ENCODE measurements around the gene TNIP2. TPM values are rescaled to one million over a fixed set of nuclear protein-coding genes. Genes with fewer than 3 reads are reported as not detected.
"Not testable (repeated sequence)": the region's sequence is repeated elsewhere in the genome, so short reads cannot be mapped to it uniquely, and the experiment has no call there.

TNIP2 gene
- total RNA-seq, 2 donors from 2014 or later = 43.6 to 61.3 TPM

DNA sequence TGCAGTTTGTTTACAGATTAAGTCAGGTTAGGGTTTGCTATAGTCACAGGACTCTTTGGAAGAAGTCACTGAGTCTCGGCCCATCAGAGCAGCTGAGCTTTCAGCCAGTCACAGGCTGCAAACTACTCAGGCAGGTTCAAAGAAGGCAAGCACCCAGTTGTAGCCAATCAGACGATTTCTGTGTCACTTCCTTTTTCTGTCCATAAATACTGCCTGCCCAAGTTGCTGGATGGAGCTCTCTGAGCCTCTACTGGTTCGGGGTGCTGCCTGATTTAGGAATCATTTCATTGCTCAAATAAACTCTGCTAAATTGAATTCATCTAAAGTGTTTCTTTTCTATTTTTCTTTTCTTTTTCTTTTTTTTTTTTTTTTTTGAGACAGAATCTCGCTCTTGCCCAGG is 29.5 kb upstream of the TNIP2 start:
- Histone ChIP-seq H3K9me3 (no peaks in the 10 kb centered on the region), H3K27ac (no peak overlapping the region), H3K4me1 (no peaks in the 10 kb centered on the region), H3K4me3 (no peak overlapping the region), H3K9ac (ENCODE audit: low read depth in 2 of 2, low read length in 2 of 2) (no peak overlapping the region), H3K36me3 (no peaks in the 10 kb centered on the region), H3K27me3 (no peaks in the 10 kb centered on the region)
- TF ChIP-seq, protein P1, sequence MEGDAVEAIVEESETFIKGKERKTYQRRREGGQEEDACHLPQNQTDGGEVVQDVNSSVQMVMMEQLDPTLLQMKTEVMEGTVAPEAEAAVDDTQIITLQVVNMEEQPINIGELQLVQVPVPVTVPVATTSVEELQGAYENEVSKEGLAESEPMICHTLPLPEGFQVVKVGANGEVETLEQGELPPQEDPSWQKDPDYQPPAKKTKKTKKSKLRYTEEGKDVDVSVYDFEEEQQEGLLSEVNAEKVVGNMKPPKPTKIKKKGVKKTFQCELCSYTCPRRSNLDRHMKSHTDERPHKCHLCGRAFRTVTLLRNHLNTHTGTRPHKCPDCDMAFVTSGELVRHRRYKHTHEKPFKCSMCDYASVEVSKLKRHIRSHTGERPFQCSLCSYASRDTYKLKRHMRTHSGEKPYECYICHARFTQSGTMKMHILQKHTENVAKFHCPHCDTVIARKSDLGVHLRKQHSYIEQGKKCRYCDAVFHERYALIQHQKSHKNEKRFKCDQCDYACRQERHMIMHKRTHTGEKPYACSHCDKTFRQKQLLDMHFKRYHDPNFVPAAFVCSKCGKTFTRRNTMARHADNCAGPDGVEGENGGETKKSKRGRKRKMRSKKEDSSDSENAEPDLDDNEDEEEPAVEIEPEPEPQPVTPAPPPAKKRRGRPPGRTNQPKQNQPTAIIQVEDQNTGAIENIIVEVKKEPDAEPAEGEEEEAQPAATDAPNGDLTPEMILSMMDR (IDR thresholded peaks at IDR 0.05) = no peak
- intact Hi-C loops (cut with DNase I) = no loop called here
- DNase-seq = no peak

DNA sequence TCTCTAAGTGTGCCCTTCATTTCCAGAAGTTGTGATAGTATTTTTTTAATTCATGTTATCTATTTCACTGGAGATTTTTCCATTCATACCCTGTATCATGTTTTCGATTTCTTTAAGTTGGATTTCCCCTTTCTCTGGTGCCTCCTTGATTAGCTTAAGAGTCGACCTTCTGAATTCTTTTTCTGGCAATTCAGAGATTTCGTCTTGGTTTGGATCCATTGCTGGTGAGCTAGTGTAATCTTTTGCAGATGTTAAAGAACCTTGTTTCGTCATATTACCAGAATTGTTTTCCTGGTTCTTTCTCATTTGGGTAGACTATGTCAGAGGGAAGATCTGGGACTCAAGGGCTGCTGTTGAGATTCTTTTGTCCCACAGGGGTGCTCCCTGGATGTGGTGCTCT is 27.7 kb upstream of the TNIP2 start:
- DNase-seq = no peak
- Histone ChIP-seq H3K9me3 (no peaks in the 10 kb centered on the region), H3K27me3 (no peaks in the 10 kb centered on the region), H3K4me3 (no peak overlapping the region), H3K4me1 (no peaks in the 10 kb centered on the region), H3K36me3 (no peaks in the 10 kb centered on the region), H3K9ac (ENCODE audit: low read depth in 2 of 2, low read length in 2 of 2) (no peak overlapping the region), H3K27ac (no peak overlapping the region)
- intact Hi-C loops (cut with DNase I) = no loop called here
- TF ChIP-seq, protein P1 (IDR thresholded peaks at IDR 0.05) = no peak

DNA sequence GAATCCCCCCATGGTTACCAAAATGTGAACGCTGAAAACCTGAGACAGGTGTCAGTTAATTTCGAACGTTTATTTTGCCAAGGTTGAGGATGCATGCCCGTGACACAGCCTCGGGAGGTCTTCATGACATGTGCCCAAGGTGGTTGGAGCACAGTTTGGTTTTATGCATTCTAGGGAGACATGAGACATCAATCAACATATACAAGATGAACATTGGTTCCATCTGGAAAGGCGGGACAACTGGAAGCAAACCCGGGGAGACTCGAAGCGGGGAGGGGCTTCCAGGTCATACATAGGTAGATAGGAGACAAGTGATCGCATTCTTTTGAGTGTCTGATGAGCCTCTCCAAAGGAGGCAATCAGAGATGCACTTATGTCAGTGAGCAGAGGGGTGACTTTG is 25.8 kb upstream of the TNIP2 start:
- Histone ChIP-seq H3K4me3 (no peak overlapping the region), H3K36me3 (no peaks in the 10 kb centered on the region), H3K27ac (no peak overlapping the region), H3K9me3 (no peaks in the 10 kb centered on the region), H3K27me3 (no peaks in the 10 kb centered on the region), H3K9ac (ENCODE audit: low read depth in 2 of 2, low read length in 2 of 2) (no peak overlapping the region), H3K4me1 (no peaks in the 10 kb centered on the region)
- intact Hi-C loops (cut with DNase I) = no loop called here
- TF ChIP-seq, protein P1 (IDR thresholded peaks at IDR 0.05) = no peak
- DNase-seq = no peak

DNA sequence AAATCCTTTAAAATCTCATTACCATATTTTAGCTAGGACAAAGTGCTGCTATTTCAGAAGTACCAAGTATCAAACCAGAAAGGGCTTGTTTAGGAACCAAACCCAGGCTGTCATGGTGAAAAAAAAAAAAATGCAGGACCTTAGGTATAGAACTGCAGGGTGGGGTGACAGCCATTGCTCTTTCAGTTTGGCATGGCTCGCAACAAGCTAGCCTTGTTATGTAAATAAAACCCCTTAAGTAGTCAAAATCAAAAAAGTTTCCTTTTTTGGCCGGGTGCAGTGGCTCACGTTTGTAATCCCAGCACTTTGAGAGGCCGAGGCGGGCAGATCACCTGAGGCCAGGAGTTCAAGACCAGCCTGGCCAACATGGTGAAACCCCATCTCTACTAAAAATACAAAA is 24.5 kb upstream of the TNIP2 start:
- H3K27me3 ChIP-seq; intact Hi-C loops (cut with DNase I); DNase-seq; H3K4me3 ChIP-seq; H3K27ac ChIP-seq; H3K4me1 ChIP-seq; H3K36me3 ChIP-seq; H3K9me3 ChIP-seq; H3K9ac ChIP-seq (ENCODE audit: low read depth in 2 of 2, low read length in 2 of 2): not testable (repeated sequence)

DNA sequence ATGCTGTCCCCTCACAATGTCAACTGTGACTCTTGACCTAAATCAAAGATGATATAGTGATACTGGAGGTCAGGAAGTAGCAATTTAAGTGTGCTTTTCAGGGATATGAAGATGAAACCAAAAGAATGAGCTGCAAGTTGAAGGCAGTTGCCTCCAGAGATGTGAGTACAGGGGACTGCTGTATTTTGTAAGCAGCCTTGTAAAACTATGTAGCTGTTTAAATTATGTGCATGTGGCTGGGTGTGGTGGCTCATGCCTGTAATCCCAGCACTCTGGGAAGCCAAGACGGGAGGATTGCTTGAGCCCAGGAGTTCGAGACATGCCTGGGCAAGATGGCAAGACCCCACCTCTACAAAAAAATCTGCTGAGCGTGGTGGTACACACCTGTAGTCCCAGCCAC is 15.1 kb upstream of the TNIP2 start:
- H3K4me1 ChIP-seq = no peaks in the 10 kb centered on the region
- no peak for DNase-seq
- H3K27me3 ChIP-seq = no peaks in the 10 kb centered on the region
- no peak overlapping the region for H3K4me3 ChIP-seq
- intact Hi-C loops (cut with DNase I) = no loop called here
- no peaks in the 10 kb centered on the region for H3K9me3 ChIP-seq
- H3K36me3 ChIP-seq = no peaks in the 10 kb centered on the region
- TF ChIP-seq, protein P1 (IDR thresholded peaks at IDR 0.05) = no peak
- H3K27ac ChIP-seq = no peak overlapping the region
- no peak overlapping the region for H3K9ac ChIP-seq (ENCODE audit: low read depth in 2 of 2, low read length in 2 of 2)

DNA sequence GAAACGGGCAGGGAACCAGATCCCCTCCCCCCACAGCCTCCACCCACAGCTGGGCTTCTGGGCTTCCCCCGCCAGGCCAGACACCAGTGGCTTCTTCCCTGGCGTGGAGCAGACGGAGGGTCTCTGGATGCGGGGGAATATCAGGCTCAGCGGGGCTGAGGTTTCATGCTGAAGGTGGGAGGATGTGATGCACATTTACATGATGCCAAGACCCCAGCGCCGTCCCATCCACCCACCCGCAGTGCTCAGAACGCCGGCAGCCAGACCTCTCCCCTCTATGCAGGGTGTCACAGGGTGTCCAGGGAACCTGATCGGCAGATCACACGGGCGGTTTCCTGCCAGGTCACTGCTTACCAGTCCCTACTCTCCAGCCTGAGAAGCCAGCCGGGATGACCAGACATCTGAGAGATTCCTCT is 12.8 kb upstream of the TNIP2 start:
- no peak overlapping the region for H3K9ac ChIP-seq (ENCODE audit: low read depth in 2 of 2, low read length in 2 of 2)
- H3K36me3 ChIP-seq = no peaks in the 10 kb centered on the region
- H3K9me3 ChIP-seq = no peaks in the 10 kb centered on the region
- intact Hi-C loops (cut with DNase I) = no loop called here
- no peak overlapping the region for H3K4me3 ChIP-seq
- DNase-seq = no peak
- H3K27ac ChIP-seq = no peak overlapping the region
- TF ChIP-seq, protein P1 (IDR thresholded peaks at IDR 0.05) = no peak
- H3K27me3 ChIP-seq = no peaks in the 10 kb centered on the region
- no peaks in the 10 kb centered on the region for H3K4me1 ChIP-seq
